ENCODE data around the gene TRIM38.

- no peak for TF ChIP-seq YY1 (IDR thresholded peaks at IDR 0.05; ENCODE audit: insufficient read depth, insufficient read length)
- TF ChIP-seq SUZ12 (IDR thresholded peaks at IDR 0.05; ENCODE audit: extremely low read depth, insufficient read depth, insufficient read length): no peak
- no peak for TF ChIP-seq ZNF274 (IDR thresholded peaks at IDR 0.05; ENCODE audit: low read depth, low read length)
Measured at GRCh38 chr6:25962149-25963127, at the start of gene TRIM38.
